ENCODE data around the gene IRX3.

The IRX3 gene

GRCh38 chr16:54283725-54284318 is 2.8 kb downstream of the IRX3 start:
- H3K4me3 ChIP-seq (replicated peaks; ENCODE audit: low read depth, low read length): peak overlapping the region; percentile 75
- TF ChIP-seq CTCF (IDR thresholded peaks at IDR 0.05; ENCODE audit: low read depth, low read length, missing control alignments): no peak

GRCh38 chr16:54282928-54283724 is 3.5 kb downstream of the IRX3 start:
- no peak for DNase-seq (ENCODE audit: extremely low read depth, low read depth)
- TF ChIP-seq CTCF (IDR thresholded peaks at IDR 0.05; ENCODE audit: low read depth, low read length, missing control alignments): no peak
- no peak overlapping the region for H3K4me3 ChIP-seq (replicated peaks; ENCODE audit: low read depth, low read length)

More at GRCh38 chr16:54283725-54284318, 2.8 kb downstream of the IRX3 start:
- no peak for DNase-seq (ENCODE audit: extremely low read depth, low read depth)

GRCh38 chr16:54282202-54282927 is 4.2 kb downstream of the IRX3 start:
- TF ChIP-seq CTCF (IDR thresholded peaks at IDR 0.05; ENCODE audit: low read depth, low read length, missing control alignments): peak; percentile 45
- H3K4me3 ChIP-seq (replicated peaks; ENCODE audit: low read depth, low read length): no peak overlapping the region
- DNase-seq (ENCODE audit: extremely low read depth, low read depth): no peak

- no peak overlapping the region for H3K4me3 ChIP-seq (replicated peaks; ENCODE audit: low read depth, low read length)
- DNase-seq (ENCODE audit: extremely low read depth, low read depth): no peak
- TF ChIP-seq CTCF (IDR thresholded peaks at IDR 0.05; ENCODE audit: low read depth, low read length, missing control alignments): no peak
Observed at GRCh38 chr16:54281535-54282201, 4.9 kb downstream of the IRX3 start.

- DNase-seq (ENCODE audit: extremely low read depth, low read depth): no peak
- no peak for TF ChIP-seq CTCF (IDR thresholded peaks at IDR 0.05; ENCODE audit: low read depth, low read length, missing control alignments)
- H3K4me3 ChIP-seq (replicated peaks; ENCODE audit: low read depth, low read length): no peak overlapping the region
Observed at GRCh38 chr16:54280751-54281150, 5.8 kb downstream of the IRX3 start.

- no peak for DNase-seq (ENCODE audit: extremely low read depth, low read depth)
- no peak overlapping the region for H3K4me3 ChIP-seq (replicated peaks; ENCODE audit: low read depth, low read length)
- TF ChIP-seq CTCF (IDR thresholded peaks at IDR 0.05; ENCODE audit: low read depth, low read length, missing control alignments): no peak
Observed at GRCh38 chr16:54277845-54278703, 8.5 kb downstream of the IRX3 start.

Data from HFF-Myc (cell line).